HepG2 (cell line): Measurements from ENCODE around the gene LDB3. TPM values are rescaled to one million over a fixed set of nuclear protein-coding genes. Genes with fewer than 3 reads are reported as not detected.

Experiments used
- ATAC-seq: fragments of 200-7000 bp; cut with Tn5 transposase; 3 replicates; pipeline ENCODE4 v1.9.1; 2020; ENCODE audit warnings: mild to moderate bottlenecking, moderate library complexity
- BruUV-seq: library from RNA; stranded (reverse); fragments of 400-500 nt; replicated peaks from 2 replicates; lab custom pipeline; 2021; lab: Mats Ljungman, UMichigan
- CTCF ChIA-PET: fragments of 300-600 bp; formaldehyde crosslinking; extraction: SDS; loops from one replicate; lab custom pipeline; 2021; ENCODE audit warnings: low total read pairs, inconsistent platforms, low intra/inter-chr PET ratio; lab: Yijun Ruan, JAX
- POLR2A ChIA-PET: fragments of 350-600 bp; sonication (Branson Sonifier 250); formaldehyde crosslinking; loops from one replicate; lab custom pipeline; 2020; ENCODE audit warnings: antibody characterized with exemption, inconsistent platforms; lab: Yijun Ruan, JAX
- DNase-seq: peaks from one replicate; pipeline ENCODE4 v3.0.0-alpha.2; 2015; ENCODE audit warnings: low spot score
- FAIRE-seq: peaks from 3 replicates; lab custom pipeline; 2011; peaks lifted over from hg19 to GRCh38; lab: Jason Lieb, UNC
- H2AFZ ChIP-seq: one replicate; pipeline ENCODE4 v1.6.1; 2011; ENCODE audit warnings: low read length, inconsistent platforms
- H3K27ac ChIP-seq: fragments of 300-600 bp; 3 replicates; pipeline ENCODE4 v1.8.0; 2011; ENCODE audit warnings: mixed run types, mild to moderate bottlenecking, mixed read lengths, low read length, inconsistent platforms; ENCODE audit not compliant: insufficient read depth; ENCODE audit errors: extremely low read length
- H3K27me3 ChIP-seq, 2 experiments: fragments of 200-600 bp in 1 of 2; 2 replicates in 1 of 2; 3 replicates in 1 of 2; pipeline versions ENCODE4 v1.6.0 to v1.8.0; 2011; ENCODE audit warnings: low read length in 2 of 2, mild to moderate bottlenecking in 2 of 2, moderate library complexity in 2 of 2, inconsistent platforms in 1 of 2; ENCODE audit not compliant: insufficient read depth in 2 of 2, control insufficient read depth in 1 of 2
- H3K36me3 ChIP-seq, 2 experiments: fragments of 200-600 bp in 1 of 2; replicated peaks in 1 of 2; 2 replicates in 1 of 2; 3 replicates in 1 of 2; pipeline versions ENCODE4 v1.5.1 to v1.8.0; 2011; ENCODE audit warnings: low read length in 2 of 2, inconsistent platforms in 1 of 2; ENCODE audit not compliant: insufficient read depth in 2 of 2, control insufficient read depth in 1 of 2
- H3K4me1 ChIP-seq: 2 replicates; pipeline ENCODE4 v1.5.1; 2012; ENCODE audit warnings: low read length, inconsistent platforms; ENCODE audit not compliant: insufficient read depth
- H3K4me2 ChIP-seq: 2 replicates; pipeline ENCODE4 v1.6.0; 2011; ENCODE audit warnings: low read depth, low read length, inconsistent platforms
- H3K4me3 ChIP-seq, 3 experiments: fragments of 200-600 bp in 1 of 3; sonication (generic), shearing (Covaris generic) in 1 of 3; replicated peaks in 1 of 3; 2 replicates each; pipeline ENCODE4 v1.5.1; 2011 to 2016; ENCODE audit warnings: low read length in 3 of 3, inconsistent platforms in 2 of 3, low read depth in 2 of 3, mild to moderate bottlenecking in 2 of 3, control low read depth in 1 of 3, mixed read lengths in 1 of 3; ENCODE audit not compliant: insufficient read depth in 1 of 3
- H3K79me2 ChIP-seq: one replicate; pipeline ENCODE4 v1.6.1; 2011; ENCODE audit warnings: low read length, inconsistent platforms; ENCODE audit not compliant: insufficient read depth
- H3K9ac ChIP-seq: 2 replicates; pipeline ENCODE4 v1.6.0; 2011; ENCODE audit warnings: mild to moderate bottlenecking, low read depth, low read length, inconsistent platforms; ENCODE audit not compliant: insufficient read depth
- H3K9me3 ChIP-seq: 2 replicates; pipeline ENCODE4 v1.5.1; 2012; ENCODE audit warnings: mild to moderate bottlenecking, low read length
- H4K20me1 ChIP-seq: 2 replicates; pipeline ENCODE4 v1.6.0; 2011; ENCODE audit warnings: inconsistent platforms, mild to moderate bottlenecking, low read length, moderate library complexity; ENCODE audit not compliant: insufficient read depth
- FOXK1 ChIP-seq: sonication (generic); formaldehyde crosslinking; IDR thresholded peaks from 2 replicates; pipeline ENCODE4 v1.4.0; 2020; ENCODE audit warnings: low read depth, missing genetic modification reagents, borderline replicate concordance
- ISX ChIP-seq: sonication (generic); formaldehyde crosslinking; conservative IDR thresholded peaks from 2 replicates; pipeline ENCODE4 v1.5.0; 2020; ENCODE audit warnings: missing genetic modification reagents
- MIER3 ChIP-seq: IDR thresholded peaks from 2 replicates; pipeline ENCODE4 v1.6.1; 2016; ENCODE audit warnings: missing compliant biosample characterization, borderline replicate concordance
- RAD21 ChIP-seq: fragments of 450-650 bp; formaldehyde crosslinking; IDR thresholded peaks from 2 replicates; pipeline ENCODE4 v1.5.0; 2020; ENCODE audit warnings: mild to moderate bottlenecking
- RNF2 ChIP-seq: fragments of 450-650 bp; conservative IDR thresholded peaks from 2 replicates; pipeline ENCODE4 v1.6.1; 2016; ENCODE audit warnings: low read depth
- SMC3 ChIP-seq: IDR thresholded peaks from 2 replicates; pipeline ENCODE4 v1.6.1; 2011; ENCODE audit warnings: low read length, improper control_type of control experiment
- STAG1 ChIP-seq: sonication (generic); formaldehyde crosslinking; IDR thresholded peaks from 2 replicates; pipeline ENCODE4 v1.4.0; 2020; ENCODE audit warnings: missing genetic modification reagents
- XRCC5 ChIP-seq: fragments of 200-400 bp; formaldehyde crosslinking; optimal IDR thresholded peaks from 2 replicates; pipeline ENCODE3; 2017; ENCODE audit warnings: mild to moderate bottlenecking, low read length
- ZMAT3 ChIP-seq: sonication (generic); formaldehyde crosslinking; conservative IDR thresholded peaks from 2 replicates; pipeline ENCODE4 v1.7.0; 2021; ENCODE audit warnings: missing genetic modification reagents
- ZNF20 ChIP-seq: sonication (generic); formaldehyde crosslinking; IDR thresholded peaks from 2 replicates; pipeline ENCODE4 v1.4.0; 2020; ENCODE audit warnings: mild to moderate bottlenecking, moderate library complexity, missing genetic modification reagents
- ZNF343 ChIP-seq: sonication (generic); formaldehyde crosslinking; IDR thresholded peaks from 2 replicates; pipeline ENCODE4 v1.4.0; 2020; ENCODE audit warnings: mild to moderate bottlenecking, missing genetic modification reagents
- ZNF552 ChIP-seq: sonication (generic); formaldehyde crosslinking; IDR thresholded peaks from 2 replicates; pipeline ENCODE4 v1.9.0; 2022; ENCODE audit warnings: missing genetic modification reagents, mild to moderate bottlenecking, borderline replicate concordance
- WGBS: methylation state at CpG from one replicate; pipeline ENCODE4 v1.1.6; 2017; ENCODE audit warnings: low lambda C conversion rate; 5-methylcytosine and 5-hydroxymethylcytosine counted together
- in situ Hi-C: cut with HindIII; loops from 2 replicates; pipeline ENCODE4 v1.10.0; 2017; ENCODE audit warnings: low pct_unique_long_range_greater_than_20kb; ENCODE audit not compliant: extremely low pct_ligation_motif_present
- intact Hi-C: fragments of 100-400 bp; cut with micrococcal nuclease; formaldehyde crosslinking; loops from one replicate; pipeline ENCODE4 v1.10.0; 2022; ENCODE audit not compliant: unreplicated experiment
- polyA plus RNA-seq, 8 experiments: library from polyadenylated mRNA; depleted of rRNA in 3 of 8; stranded (reverse) in 7 of 8; unstranded in 1 of 8; fragments of >200 nt; fragmentation: Illumina TruSeq in 4 of 8; extraction: Trizol in 4 of 8; gene quantifications; 2 replicates each; pipeline versions ENCODE4 v1.2.1 to v1.2.3, GENCODE V29; 2011 to 2016; ENCODE audit warnings: low read depth in 4 of 8, missing spikeins in 1 of 8, mixed read lengths in 1 of 8; ENCODE audit not compliant: insufficient read depth in 1 of 8
- total RNA-seq, 5 experiments: library from RNA; depleted of rRNA; stranded (reverse); fragments of >200 nt; fragmentation: Illumina TruSeq; extraction: Trizol; gene quantifications; 2 replicates each; pipeline ENCODE4 v1.2.3, GENCODE V29; 2016; ENCODE audit warnings: low read depth in 1 of 5
- TF ChIP-seq, protein P1 (sequence below): sonication (generic); formaldehyde crosslinking; IDR thresholded peaks from 2 replicates; pipeline ENCODE4 v1.9.0; 2021; ENCODE audit warnings: missing genetic modification reagents, mild to moderate bottlenecking, borderline replicate concordance
- TF ChIP-seq, protein P2 (sequence below): sonication (generic); formaldehyde crosslinking; IDR thresholded peaks from 2 replicates; pipeline ENCODE4 v1.8.0; 2022; ENCODE audit warnings: mild to moderate bottlenecking, missing genetic modification reagents, moderate library complexity
- TF ChIP-seq, protein P3 (sequence below): sonication (generic); formaldehyde crosslinking; IDR thresholded peaks from 2 replicates; pipeline ENCODE4 v1.4.0; 2020; ENCODE audit warnings: mild to moderate bottlenecking, missing genetic modification reagents
- TF ChIP-seq, protein P4 (sequence below): sonication (generic); formaldehyde crosslinking; IDR thresholded peaks from 2 replicates; pipeline ENCODE4 v1.5.0; 2020; ENCODE audit warnings: mild to moderate bottlenecking, missing genetic modification reagents, moderate library complexity

LDB3 gene
- total and polyA plus RNA-seq, 2 of the 13 experiments (the other 11 are each of a cell fraction or from before 2014, with no cell fraction given), result not detected

DNA sequence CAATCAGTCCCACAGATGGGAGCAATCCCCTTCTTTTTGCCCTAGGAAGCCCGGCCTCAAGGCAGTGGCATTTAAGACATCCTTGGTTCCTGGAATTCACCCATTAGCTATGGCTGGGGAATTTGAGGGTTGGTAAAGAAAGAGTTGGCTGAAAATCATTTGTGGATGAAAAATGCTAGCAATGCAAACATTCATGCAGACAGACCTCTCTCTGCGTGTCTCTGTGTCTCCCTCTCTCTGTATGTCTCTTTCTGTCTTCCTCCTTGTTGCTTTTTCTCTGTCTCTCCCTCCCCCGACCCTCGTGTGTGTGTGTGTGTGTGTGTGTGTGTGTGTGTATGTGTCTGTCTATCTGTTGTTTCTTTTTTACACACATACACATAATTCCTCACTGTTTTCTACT, 19.4 kb downstream of the LDB3 start (continued):
- TF ChIP-seq ZNF20 (CRISPR knock-in tag), result no peak
- TF ChIP-seq MIER3 (CRISPR knock-in tag), result no peak
- TF ChIP-seq ZNF552 (CRISPR knock-in tag), result no peak
- TF ChIP-seq RNF2, result no peak
- no peak for TF ChIP-seq FOXK1
- TF ChIP-seq, protein P1, sequence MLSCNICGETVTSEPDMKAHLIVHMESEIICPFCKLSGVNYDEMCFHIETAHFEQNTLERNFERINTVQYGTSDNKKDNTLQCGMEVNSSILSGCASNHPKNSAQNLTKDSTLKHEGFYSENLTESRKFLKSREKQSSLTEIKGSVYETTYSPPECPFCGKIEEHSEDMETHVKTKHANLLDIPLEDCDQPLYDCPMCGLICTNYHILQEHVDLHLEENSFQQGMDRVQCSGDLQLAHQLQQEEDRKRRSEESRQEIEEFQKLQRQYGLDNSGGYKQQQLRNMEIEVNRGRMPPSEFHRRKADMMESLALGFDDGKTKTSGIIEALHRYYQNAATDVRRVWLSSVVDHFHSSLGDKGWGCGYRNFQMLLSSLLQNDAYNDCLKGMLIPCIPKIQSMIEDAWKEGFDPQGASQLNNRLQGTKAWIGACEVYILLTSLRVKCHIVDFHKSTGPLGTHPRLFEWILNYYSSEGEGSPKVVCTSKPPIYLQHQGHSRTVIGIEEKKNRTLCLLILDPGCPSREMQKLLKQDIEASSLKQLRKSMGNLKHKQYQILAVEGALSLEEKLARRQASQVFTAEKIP (CRISPR knock-in tag), result no peak
- TF ChIP-seq, protein P2, sequence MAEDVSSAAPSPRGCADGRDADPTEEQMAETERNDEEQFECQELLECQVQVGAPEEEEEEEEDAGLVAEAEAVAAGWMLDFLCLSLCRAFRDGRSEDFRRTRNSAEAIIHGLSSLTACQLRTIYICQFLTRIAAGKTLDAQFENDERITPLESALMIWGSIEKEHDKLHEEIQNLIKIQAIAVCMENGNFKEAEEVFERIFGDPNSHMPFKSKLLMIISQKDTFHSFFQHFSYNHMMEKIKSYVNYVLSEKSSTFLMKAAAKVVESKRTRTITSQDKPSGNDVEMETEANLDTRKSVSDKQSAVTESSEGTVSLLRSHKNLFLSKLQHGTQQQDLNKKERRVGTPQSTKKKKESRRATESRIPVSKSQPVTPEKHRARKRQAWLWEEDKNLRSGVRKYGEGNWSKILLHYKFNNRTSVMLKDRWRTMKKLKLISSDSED (CRISPR knock-in tag), result no peak
- TF ChIP-seq ISX (CRISPR knock-in tag), result no peak
- TF ChIP-seq, all 625 proteins: peak for 0

DNA sequence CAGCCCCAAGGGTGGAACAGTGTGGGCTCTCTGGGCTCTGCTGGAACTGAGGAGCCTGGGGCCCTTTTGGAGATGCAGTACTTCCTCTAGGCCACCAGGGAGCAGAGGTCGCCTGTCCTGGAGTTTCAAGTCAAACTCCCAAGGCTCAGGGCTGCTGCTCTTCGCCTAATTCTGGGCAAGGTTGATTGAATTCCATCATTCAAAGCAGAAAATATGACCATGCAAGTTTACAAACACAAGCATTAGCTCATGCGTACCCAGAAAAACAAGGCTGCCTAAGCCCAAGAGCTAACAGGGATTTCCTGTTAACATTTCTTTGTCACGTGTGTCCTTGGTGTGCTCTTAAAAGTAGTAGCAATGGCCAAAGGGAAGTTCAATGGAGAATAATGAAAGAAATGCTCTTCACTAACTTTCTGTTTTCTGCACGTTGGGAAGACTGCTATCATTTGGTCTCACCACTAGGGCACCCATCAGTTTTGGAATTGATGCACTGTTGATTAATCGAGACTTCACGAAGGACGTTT, 20.1 kb downstream of the LDB3 start:
- Histone ChIP-seq H3K4me2 (no peak overlapping the region), H3K27ac (no peak overlapping the region), H3K9ac (no peak overlapping the region), H3K36me3 (no peaks in the 10 kb centered on the region), H3K79me2 (no peaks in the 10 kb centered on the region), H4K20me1 (no peaks in the 10 kb centered on the region), H3K27me3 (peaks cover 9 to 51% of the 10 kb centered on the region in 2 experiments; a peak in 4 of 5 replicates), H2AFZ (no peak overlapping the region), H3K4me3 (no peak overlapping the region)
- intact Hi-C loops, result loop anchor here (2.0 kb wide), 1 partner anchor 210 kb away; no protein-coding TSS in a partner anchor
- DNase-seq (peak; percentile 48), ATAC-seq (peak; percentile 67), FAIRE-seq (no peak)
- POLR2A ChIA-PET, result no interaction called here
- WGBS, result 37% methylated on average over 7 of the region's 8 CpGs
- no TSS peak for BruUV-seq
- in situ Hi-C loops, result no loop called here
- TF ChIP-seq STAG1 (CRISPR knock-in tag) (peak; percentile 90), ZNF343 (no peak), SMC3 (peak; percentile 83), ZMAT3 (no peak), XRCC5 (peak; percentile 37), RAD21 (peak; percentile 56)
- TF ChIP-seq, protein P3, sequence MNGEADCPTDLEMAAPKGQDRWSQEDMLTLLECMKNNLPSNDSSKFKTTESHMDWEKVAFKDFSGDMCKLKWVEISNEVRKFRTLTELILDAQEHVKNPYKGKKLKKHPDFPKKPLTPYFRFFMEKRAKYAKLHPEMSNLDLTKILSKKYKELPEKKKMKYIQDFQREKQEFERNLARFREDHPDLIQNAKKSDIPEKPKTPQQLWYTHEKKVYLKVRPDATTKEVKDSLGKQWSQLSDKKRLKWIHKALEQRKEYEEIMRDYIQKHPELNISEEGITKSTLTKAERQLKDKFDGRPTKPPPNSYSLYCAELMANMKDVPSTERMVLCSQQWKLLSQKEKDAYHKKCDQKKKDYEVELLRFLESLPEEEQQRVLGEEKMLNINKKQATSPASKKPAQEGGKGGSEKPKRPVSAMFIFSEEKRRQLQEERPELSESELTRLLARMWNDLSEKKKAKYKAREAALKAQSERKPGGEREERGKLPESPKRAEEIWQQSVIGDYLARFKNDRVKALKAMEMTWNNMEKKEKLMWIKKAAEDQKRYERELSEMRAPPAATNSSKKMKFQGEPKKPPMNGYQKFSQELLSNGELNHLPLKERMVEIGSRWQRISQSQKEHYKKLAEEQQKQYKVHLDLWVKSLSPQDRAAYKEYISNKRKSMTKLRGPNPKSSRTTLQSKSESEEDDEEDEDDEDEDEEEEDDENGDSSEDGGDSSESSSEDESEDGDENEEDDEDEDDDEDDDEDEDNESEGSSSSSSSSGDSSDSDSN, result 0 out of 2 replicates have a peak, but pooled peaks have one; percentile 22
- TF ChIP-seq, protein P4, sequence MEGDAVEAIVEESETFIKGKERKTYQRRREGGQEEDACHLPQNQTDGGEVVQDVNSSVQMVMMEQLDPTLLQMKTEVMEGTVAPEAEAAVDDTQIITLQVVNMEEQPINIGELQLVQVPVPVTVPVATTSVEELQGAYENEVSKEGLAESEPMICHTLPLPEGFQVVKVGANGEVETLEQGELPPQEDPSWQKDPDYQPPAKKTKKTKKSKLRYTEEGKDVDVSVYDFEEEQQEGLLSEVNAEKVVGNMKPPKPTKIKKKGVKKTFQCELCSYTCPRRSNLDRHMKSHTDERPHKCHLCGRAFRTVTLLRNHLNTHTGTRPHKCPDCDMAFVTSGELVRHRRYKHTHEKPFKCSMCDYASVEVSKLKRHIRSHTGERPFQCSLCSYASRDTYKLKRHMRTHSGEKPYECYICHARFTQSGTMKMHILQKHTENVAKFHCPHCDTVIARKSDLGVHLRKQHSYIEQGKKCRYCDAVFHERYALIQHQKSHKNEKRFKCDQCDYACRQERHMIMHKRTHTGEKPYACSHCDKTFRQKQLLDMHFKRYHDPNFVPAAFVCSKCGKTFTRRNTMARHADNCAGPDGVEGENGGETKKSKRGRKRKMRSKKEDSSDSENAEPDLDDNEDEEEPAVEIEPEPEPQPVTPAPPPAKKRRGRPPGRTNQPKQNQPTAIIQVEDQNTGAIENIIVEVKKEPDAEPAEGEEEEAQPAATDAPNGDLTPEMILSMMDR, result peak; percentile 85
- TF ChIP-seq, all 625 proteins: peak for 6
- H3K9me3 ChIP-seq, result no peaks in the 10 kb centered on the region
- CTCF ChIA-PET, result interaction anchor here (1.3 to 2.1 kb wide), 3 partner anchors 211 to 272 kb away, joined by 4 to 31 read pairs (median 4); no protein-coding TSS in a partner anchor
- H3K4me1 ChIP-seq, result no peaks in the 10 kb centered on the region
